ENCODE data around the gene SLC25A36.
"Not testable (repeated sequence)": the region's sequence is repeated elsewhere in the genome, so short reads cannot be mapped to it uniquely, and the experiment has no call there.

Gene SLC25A36

DNA sequence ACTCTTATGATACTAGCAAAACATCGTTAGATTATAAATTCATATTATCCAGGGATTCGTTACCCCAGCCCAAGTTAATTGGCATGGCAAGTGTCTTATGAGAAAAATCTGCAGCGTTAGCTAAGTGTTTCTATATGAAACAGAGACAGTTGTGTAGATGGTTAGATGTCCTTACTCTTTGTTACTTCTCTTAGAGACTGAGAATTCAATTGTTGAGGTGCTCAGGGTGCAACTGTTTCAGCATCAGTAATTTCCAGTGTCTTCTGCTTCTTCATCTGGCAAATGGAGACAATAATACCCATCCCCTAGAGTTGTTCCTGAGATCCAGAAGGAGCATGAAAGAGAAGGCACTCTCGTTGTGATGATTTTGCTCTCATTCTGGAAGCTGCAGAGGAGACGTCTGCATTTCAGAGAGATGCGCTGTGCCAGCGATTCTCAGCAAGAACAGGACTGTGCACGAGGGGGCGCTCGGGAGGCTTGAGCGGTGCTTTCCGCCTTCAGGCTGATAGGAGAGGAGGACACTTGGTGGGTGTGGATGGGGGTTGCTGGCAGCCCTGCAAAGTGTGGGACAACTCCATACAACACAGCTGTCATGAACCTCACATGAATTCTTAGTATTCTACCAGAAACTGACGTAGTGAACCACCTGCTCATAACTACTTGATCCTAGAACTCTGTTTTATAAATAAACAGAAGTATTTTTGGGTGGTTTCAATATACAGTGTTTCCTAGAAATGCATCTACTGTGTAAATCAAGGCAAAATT, 69.8 kb downstream of the SLC25A36 start:
- H3K4me3 ChIP-seq (replicated peaks; ENCODE audit: insufficient read depth, low read length), result no peak overlapping the region
- TF ChIP-seq, protein P1, sequence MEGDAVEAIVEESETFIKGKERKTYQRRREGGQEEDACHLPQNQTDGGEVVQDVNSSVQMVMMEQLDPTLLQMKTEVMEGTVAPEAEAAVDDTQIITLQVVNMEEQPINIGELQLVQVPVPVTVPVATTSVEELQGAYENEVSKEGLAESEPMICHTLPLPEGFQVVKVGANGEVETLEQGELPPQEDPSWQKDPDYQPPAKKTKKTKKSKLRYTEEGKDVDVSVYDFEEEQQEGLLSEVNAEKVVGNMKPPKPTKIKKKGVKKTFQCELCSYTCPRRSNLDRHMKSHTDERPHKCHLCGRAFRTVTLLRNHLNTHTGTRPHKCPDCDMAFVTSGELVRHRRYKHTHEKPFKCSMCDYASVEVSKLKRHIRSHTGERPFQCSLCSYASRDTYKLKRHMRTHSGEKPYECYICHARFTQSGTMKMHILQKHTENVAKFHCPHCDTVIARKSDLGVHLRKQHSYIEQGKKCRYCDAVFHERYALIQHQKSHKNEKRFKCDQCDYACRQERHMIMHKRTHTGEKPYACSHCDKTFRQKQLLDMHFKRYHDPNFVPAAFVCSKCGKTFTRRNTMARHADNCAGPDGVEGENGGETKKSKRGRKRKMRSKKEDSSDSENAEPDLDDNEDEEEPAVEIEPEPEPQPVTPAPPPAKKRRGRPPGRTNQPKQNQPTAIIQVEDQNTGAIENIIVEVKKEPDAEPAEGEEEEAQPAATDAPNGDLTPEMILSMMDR (IDR thresholded peaks at IDR 0.05; ENCODE audit: insufficient read depth, low read length), result peak; percentile 78
- TF ChIP-seq SPI1 (IDR thresholded peaks at IDR 0.05; ENCODE audit: borderline replicate concordance, low read depth), result no peak
- peak in 1 of 2 experiments; percentile 74 for DNase-seq (ENCODE audit: low read depth in 1 of 2, low spot score in 1 of 2)
- no peaks in the 10 kb centered on the region for H3K27me3 ChIP-seq (ENCODE audit: insufficient read depth, poor library complexity, severe bottlenecking)
- no peak overlapping the region for H3K27ac ChIP-seq (replicated peaks)

GRCh38 chr3:141011997-141012262, 70.3 kb downstream of the SLC25A36 start:
- Histone ChIP-seq H3K27me3 (ENCODE audit: insufficient read depth, poor library complexity, severe bottlenecking) (no peaks in the 10 kb centered on the region), H3K27ac (replicated peaks) (no peak overlapping the region), H3K4me3 (replicated peaks; ENCODE audit: insufficient read depth, low read length) (no peak overlapping the region)
- TF ChIP-seq REST (IDR thresholded peaks at IDR 0.05; ENCODE audit: insufficient replicate concordance, low read depth), result no peak
- no peak for TF ChIP-seq POLR2AphosphoS5 (IDR thresholded peaks at IDR 0.05; ENCODE audit: low read depth)
- TF ChIP-seq, protein P1 (IDR thresholded peaks at IDR 0.05; ENCODE audit: insufficient read depth, low read length), result no peak
- TF ChIP-seq GABPA (IDR thresholded peaks at IDR 0.05; ENCODE audit: low read depth), result no peak
- no peak for TF ChIP-seq SPI1 (IDR thresholded peaks at IDR 0.05; ENCODE audit: borderline replicate concordance, low read depth)
- DNase-seq (ENCODE audit: low read depth in 1 of 2, low spot score in 1 of 2), result no peak

- DNase-seq (ENCODE audit: low read depth in 1 of 2, low spot score in 1 of 2), result no peak
- no peak overlapping the region for H3K27ac ChIP-seq (replicated peaks)
- no peak overlapping the region for H3K4me3 ChIP-seq (replicated peaks; ENCODE audit: insufficient read depth, low read length)
Observed at GRCh38 chr3:141012571-141012970, 70.9 kb downstream of the SLC25A36 start.

GRCh38 chr3:141015481-141015880, 73.8 kb downstream of the SLC25A36 start:
- DNase-seq (ENCODE audit: low read depth in 1 of 2, low spot score in 1 of 2), result no peak
- Histone ChIP-seq H3K27ac (replicated peaks) (no peak overlapping the region), H3K27me3 (ENCODE audit: insufficient read depth, poor library complexity, severe bottlenecking) (no peaks in the 10 kb centered on the region), H3K4me3 (replicated peaks; ENCODE audit: insufficient read depth, low read length) (no peak overlapping the region)
- TF ChIP-seq, protein P1 (IDR thresholded peaks at IDR 0.05; ENCODE audit: insufficient read depth, low read length), result no peak
- TF ChIP-seq POLR2AphosphoS5 (IDR thresholded peaks at IDR 0.05; ENCODE audit: low read depth) (no peak), REST (IDR thresholded peaks at IDR 0.05; ENCODE audit: insufficient replicate concordance, low read depth) (no peak)

More at GRCh38 chr3:141012571-141012970, 70.9 kb downstream of the SLC25A36 start:
- no peaks in the 10 kb centered on the region for H3K27me3 ChIP-seq (ENCODE audit: insufficient read depth, poor library complexity, severe bottlenecking)
- TF ChIP-seq, protein P1 (IDR thresholded peaks at IDR 0.05; ENCODE audit: insufficient read depth, low read length), result no peak
- TF ChIP-seq SPI1 (IDR thresholded peaks at IDR 0.05; ENCODE audit: borderline replicate concordance, low read depth), result no peak

DNA sequence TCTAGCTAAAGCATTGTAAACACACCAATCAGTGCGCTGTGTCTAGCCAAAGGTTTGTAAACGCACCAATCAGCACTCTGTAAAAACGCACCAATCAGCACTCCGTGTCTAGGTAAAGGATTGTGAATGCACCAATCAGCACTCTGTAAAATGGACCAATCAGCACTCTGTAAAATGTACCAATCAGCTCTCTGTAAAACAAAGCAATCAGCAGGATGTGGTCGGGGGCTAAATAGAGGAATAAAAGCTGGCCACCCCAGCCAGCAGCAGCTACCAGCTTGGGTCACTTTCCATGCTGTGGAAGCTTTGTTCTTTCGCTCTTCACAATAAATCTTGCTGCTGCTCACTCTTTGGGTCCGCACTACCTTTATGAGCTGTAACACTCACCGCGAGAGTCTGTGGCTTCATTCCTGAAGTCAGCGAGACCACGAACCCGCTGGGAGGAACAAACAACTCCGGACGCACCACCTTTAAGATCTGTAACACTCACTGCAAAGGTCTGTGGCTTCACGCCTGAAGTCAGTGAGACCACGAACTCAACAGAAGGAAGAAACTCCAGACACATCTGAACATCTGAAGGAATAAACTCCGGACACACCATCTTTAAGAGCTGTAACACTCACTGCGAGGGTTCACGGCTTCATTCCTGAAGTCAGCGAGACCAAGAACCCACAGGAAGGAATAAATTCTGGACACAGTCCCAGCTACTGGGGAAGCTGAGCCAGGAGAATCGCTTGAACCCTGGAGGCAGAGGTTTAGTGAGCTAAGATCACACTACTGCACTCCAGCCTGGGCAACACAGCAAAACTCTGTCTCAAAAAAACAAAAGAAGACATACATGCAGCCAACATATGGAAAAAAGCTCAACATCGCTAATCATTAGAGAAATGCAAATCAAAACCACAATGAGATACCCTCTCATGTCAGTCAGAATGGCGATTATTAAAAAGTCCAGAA, 76.0 kb downstream of the SLC25A36 start:
- not testable (repeated sequence) for H3K4me3 ChIP-seq (replicated peaks; ENCODE audit: insufficient read depth, low read length); H3K27ac ChIP-seq (replicated peaks); H3K27me3 ChIP-seq (ENCODE audit: insufficient read depth, poor library complexity, severe bottlenecking); DNase-seq (ENCODE audit: low read depth in 1 of 2, low spot score in 1 of 2)
